ENCODE data around the gene CBL.
A peak's percentile ranks its signal among the peaks of the same experiment; 100 is the strongest.

CBL gene

GRCh38 chr11:119277660-119278059 is 71.5 kb downstream of the CBL start:
- no peak for DNase-seq

GRCh38 chr11:119282495-119282894 is 76.4 kb downstream of the CBL start:
- DNase-seq, result no peak

- DNase-seq, result peak in 1 of 2 donors; percentile 23
Measured at GRCh38 chr11:119284344-119285157, 78.4 kb downstream of the CBL start.

- no peak for DNase-seq
Measured at GRCh38 chr11:119285431-119285830, 79.3 kb downstream of the CBL start.

- DNase-seq, result no peak
Measured at GRCh38 chr11:119288219-119288618, 82.1 kb downstream of the CBL start.

GRCh38 chr11:119290894-119291497 is 84.9 kb downstream of the CBL start:
- DNase-seq, result no peak

GRCh38 chr11:119293461-119293860 is 87.3 kb downstream of the CBL start:
- no peak for DNase-seq

GRCh38 chr11:119295178-119295577 is 89.0 kb downstream of the CBL start:
- DNase-seq, result no peak

GRCh38 chr11:119297938-119298337 is 91.8 kb downstream of the CBL start:
- DNase-seq, result no peak

GRCh38 chr11:119298726-119299125 is 92.6 kb downstream of the CBL start:
- DNase-seq, result no peak

- no peak for DNase-seq
Measured at GRCh38 chr11:119299416-119299815, 93.3 kb downstream of the CBL start.

- no peak for DNase-seq
Measured at GRCh38 chr11:119300198-119300964, 94.2 kb downstream of the CBL start.

GRCh38 chr11:119303227-119303718 is 97.1 kb downstream of the CBL start:
- no peak for DNase-seq

- no peak for DNase-seq
Measured at GRCh38 chr11:119305556-119306372, 99.6 kb downstream of the CBL start.

- no peak for DNase-seq
Measured at GRCh38 chr11:119306373-119306890, 100.3 kb downstream of the CBL start.

GRCh38 chr11:119307219-119307618 is 101.1 kb downstream of the CBL start:
- DNase-seq, result no peak

- no peak for DNase-seq
Measured at GRCh38 chr11:119307974-119308373, 101.8 kb downstream of the CBL start.

- no peak for DNase-seq
Measured at GRCh38 chr11:119309411-119309810, 103.3 kb downstream of the CBL start.

GRCh38 chr11:119309953-119310681 is 104.0 kb downstream of the CBL start:
- no peak for DNase-seq

- no peak for DNase-seq
Measured at GRCh38 chr11:119310682-119311052, 104.5 kb downstream of the CBL start.

GRCh38 chr11:119314726-119315125 is 108.6 kb downstream of the CBL start:
- DNase-seq, result no peak

Data from hippocampal formation (tissue), 2 donors.